HUDEP-2 (cell line): ENCODE measurements around the gene LINGO1.
A peak's percentile ranks its signal among the peaks of the same experiment; 100 is the strongest.

ENCODE experiments used
- DNase-seq, 76 experiments: peaks; one replicate each; lab custom pipeline; 2025; ENCODE audit not compliant: unreplicated experiment in 76 of 76; lab: John Stamatoyannopoulos, UW

LINGO1 gene

DNA sequence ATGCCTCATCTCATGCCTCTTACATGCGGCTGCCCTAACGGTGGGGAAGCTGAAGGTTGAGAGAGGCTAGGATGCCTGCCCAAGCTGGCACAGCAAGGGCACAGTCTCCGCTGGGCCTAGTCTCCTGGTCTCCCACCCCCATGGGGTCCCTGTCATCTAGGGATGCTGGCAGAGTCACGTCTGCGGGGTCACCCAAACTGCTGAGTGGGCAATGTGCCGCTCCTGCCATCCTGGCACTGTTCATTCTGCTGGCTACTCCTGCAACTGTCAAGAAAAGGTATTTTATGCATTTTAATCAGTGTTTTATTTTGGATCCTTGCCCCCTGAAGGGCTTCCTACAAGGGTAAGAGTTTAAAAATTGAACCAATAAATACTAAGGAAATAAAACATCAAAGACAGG is 12.8 kb downstream of the LINGO1 start:
- DNase-seq = no peak

DNA sequence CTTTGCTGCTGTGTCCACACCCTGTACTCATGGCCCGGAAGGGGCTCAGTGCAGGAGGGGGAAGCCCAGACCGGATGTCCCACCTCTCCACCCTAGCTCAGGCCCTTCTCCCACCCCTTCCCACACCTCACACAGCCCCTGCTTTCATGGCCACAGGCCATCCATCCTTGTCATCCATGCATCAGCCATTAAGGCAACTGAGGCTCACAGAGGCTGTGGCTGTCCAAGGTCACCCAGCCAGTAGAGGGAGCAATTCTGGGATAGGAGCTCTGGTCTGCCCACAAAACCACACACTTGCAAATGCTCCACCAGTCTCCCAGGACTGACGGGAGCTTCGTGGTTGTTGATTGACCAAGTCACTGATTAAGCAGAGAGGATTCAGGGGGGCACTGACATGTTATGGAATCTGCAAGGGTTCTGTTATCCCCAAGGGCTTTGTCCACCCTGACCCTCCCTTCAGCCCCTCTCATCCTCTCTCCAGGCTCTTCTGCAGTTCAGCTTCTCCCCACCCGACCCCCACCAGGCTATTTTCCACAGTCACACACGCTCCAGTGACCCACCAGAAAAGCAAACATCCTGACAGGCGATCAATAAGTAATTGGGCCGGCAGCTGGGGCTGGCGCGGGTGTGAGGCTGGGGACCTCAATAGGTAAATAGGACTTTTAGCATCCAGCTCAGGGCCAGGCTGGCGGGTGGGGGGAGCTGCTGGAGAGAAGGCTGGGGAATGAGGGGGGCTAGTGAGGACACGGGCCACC is 15.1 kb downstream of the LINGO1 start:
- DNase-seq = peak in 25 of 76 experiments; percentile 2 to 64 (median 19)

- DNase-seq = no peak
Measured at GRCh38 chr15:77616072-77616471, 16.6 kb downstream of the LINGO1 start.

DNA sequence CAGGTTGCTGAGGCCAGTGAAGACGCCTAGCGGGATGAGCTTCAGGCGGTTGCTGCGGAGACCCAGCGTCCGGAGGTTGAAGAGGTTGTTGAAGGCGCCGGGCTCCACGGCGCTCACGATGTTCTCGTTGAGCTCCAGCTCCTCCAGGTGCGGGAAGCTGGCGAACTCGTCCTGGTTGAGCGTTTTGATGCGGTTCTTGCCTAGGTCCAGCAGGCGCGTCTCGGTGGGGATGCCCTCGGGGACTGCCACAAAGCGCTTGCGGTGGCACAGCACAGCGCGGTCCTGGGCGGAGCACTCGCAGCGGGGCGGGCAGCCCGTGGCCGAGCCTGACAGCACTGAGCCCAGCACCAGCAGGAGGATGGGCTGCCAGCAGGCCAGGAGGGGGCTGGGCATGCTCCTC is 17.2 kb downstream of the LINGO1 start:
- no peak for DNase-seq

DNA sequence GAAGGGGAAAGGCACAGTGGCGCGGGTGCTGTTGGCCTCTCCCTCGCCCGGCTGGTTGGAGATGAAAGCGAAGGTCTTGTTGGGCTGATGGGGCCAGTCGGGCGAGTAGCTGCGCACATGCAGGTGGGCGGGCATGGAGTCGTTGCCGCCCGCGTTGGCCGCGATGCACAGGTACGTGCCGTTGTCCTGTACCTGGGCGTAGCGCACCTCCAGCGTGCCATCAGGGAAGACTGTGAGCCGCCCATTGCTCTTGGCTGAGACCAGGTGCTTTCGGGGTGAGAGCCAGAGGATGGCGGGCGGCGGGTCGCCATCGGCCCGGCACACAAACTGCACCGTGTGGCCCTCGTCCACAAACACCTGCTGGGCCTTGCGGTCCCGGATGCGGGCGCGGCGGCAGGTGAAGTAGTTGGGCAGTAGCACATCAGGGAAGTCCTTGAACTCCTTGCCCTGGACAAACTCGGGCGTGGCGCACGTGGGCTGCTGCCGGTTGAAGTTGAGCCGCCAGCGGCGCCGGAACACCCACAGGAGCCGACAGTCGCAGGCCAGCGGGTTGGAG is 18.4 kb downstream of the LINGO1 start:
- DNase-seq = no peak

DNA sequence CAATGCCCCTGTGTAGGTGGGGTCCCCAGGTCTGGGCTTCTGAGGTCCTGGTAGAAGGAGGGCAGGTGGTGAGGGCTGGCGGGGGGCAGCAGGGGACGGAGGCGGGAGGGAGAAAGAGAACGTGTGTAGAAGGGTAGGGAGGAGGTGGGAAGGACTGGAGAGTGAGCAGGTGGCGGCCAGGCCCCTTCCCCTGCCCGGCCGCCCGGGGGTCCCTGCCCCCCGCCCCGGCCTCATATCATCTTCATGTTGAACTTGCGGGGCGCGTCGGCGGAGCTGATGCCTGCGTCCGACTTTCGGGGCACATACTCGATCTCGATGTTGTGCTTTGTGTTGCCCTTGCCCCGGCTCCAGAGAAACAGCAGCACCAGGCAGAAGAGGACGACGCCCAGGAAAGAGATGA is 18.9 kb downstream of the LINGO1 start:
- DNase-seq = no peak

DNA sequence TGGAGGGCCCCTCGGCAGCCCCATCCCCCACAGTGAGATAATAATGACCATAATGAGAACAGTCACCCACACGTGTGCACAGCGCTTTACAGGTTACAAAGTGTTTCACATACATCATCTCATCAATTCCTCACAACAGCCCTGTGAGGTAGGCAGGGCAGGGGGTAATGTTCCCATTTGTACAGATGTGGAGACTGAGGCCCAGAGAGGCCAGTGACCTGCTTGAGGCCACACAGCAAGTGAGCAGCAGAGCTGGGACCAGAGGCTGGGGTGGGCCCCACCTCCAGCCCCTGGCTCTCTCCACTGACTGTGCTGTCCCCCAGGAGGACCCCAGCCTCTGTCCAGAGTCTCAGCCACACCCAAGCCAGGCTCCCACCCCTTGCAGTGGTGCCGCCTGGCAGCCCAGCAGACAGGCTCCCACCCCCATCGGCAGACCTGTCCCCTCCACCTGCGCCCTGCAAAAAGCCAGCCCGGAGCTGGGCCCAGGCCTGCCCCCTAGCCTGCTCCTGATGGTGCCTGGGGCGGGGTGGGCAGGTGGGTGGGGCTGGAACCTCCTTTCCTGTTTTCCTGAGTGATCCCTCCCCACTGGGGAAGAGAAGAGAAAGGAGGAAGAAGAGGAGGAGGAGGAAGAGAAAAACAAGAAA is 19.6 kb downstream of the LINGO1 start:
- DNase-seq = no peak

DNA sequence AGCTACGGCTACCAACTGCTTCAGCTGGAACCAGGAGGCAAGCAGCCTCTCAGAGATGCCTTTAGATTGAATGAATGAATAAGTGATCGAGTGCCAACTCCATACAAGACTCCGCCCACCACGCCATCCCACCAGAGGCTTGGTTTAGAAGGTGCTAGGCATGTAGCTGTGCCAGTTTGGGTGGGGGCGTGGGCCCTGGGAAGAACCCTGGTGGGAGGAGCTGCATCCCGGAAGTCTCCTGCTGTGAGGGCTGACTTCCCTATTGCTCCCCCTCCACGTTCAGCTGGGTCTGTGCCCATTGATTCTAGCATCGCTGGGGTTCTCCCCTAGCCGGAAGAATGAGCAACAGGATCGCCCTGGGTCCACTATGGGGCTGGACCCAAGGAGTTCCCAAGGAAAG is 20.9 kb downstream of the LINGO1 start:
- no peak for DNase-seq

DNA sequence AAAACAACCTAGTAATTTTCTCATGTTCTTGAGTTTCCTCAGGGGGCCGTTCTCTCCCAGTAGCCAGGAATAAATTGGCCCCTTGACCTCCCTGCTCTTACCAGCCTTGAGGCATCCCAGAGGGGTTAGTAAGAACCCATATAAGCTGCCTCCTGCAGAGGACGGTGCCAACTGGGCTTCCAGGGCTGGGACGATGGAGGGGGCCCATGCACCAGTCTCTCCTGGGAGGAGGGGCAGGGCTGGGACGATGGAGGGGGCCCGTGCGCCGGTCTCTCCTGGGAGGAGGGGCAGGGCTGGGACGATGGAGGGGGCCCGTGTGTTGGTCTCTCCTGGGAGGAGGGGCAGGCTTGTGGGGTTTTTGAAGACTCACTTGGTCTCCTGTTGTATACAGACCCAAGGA is 22.0 kb downstream of the LINGO1 start:
- DNase-seq = no peak

GRCh38 chr15:77609558-77609957 is 23.2 kb downstream of the LINGO1 start:
- no peak for DNase-seq

- peak in 50 of 76 experiments; percentile 4 to 59 (median 29) for DNase-seq
Measured at GRCh38 chr15:77608774-77609173, 23.9 kb downstream of the LINGO1 start.

DNA sequence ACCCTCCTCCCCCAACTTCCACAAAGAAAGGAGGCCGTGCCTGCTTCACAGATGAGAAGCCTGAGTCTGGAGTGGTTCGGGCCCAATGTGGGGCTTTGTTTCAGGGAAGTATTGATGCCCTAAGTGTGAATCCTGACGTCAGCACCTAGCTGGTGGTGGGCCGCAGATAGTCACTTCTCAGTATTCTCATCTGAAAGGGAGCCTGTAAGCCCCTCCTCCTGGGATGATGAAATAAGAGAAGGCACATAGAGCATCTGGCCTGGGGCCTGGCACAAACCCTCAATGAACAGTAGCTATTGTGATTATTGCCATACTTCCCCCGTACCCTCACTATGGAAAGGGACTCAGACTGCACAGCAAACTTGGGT is 24.8 kb downstream of the LINGO1 start:
- DNase-seq = no peak

- no peak for DNase-seq
Measured at GRCh38 chr15:77607111-77607893, 25.4 kb downstream of the LINGO1 start.

- DNase-seq = no peak
Measured at GRCh38 chr15:77606142-77607034, 26.3 kb downstream of the LINGO1 start.

GRCh38 chr15:77605547-77605946 is 27.2 kb downstream of the LINGO1 start:
- no peak for DNase-seq

- no peak for DNase-seq
Measured at GRCh38 chr15:77604973-77605372, 27.7 kb downstream of the LINGO1 start.

- no peak for DNase-seq
Measured at GRCh38 chr15:77603611-77604336, 28.9 kb downstream of the LINGO1 start.

- no peak for DNase-seq
Measured at GRCh38 chr15:77602800-77603199, 29.9 kb downstream of the LINGO1 start.

GRCh38 chr15:77599899-77600298 is 32.8 kb downstream of the LINGO1 start:
- DNase-seq = peak in 5 of 76 experiments; percentile 11 to 26 (median 12)

GRCh38 chr15:77599357-77599756 is 33.4 kb downstream of the LINGO1 start:
- no peak for DNase-seq
